Subcutaneous adipose tissue (tissue), 4 donors: Measurements from ENCODE around the gene SHQ1. TPM values are rescaled to one million over a fixed set of nuclear protein-coding genes. Genes with fewer than 3 reads are reported as not detected.

Experiments
- CTCF ChIP-seq: fragments of 450-650 bp; IDR thresholded peaks from one replicate; pipeline ENCODE4 v1.5.1; 2016; ENCODE audit warnings: low read depth, mild to moderate bottlenecking, control low read depth, antibody characterized with exemption, moderate library complexity
- total RNA-seq, 4 donors: library from RNA; depleted of rRNA; stranded (reverse); fragments of >200 nt; gene quantifications; one replicate each; pipeline ENCODE4 v1.1.0, GENCODE V29; 2016

The SHQ1 gene
- total RNA-seq, 4 donors from 2014 or later, result 7.9 to 15.5 (median 9.8) TPM

GRCh38 chr3:72728958-72729467 is 119.2 kb downstream of the SHQ1 start:
- TF ChIP-seq CTCF, result no peak

GRCh38 chr3:72728329-72728889 is 119.8 kb downstream of the SHQ1 start:
- TF ChIP-seq CTCF, result no peak

- TF ChIP-seq CTCF, result no peak
Observed at GRCh38 chr3:72727726-72728125, 120.5 kb downstream of the SHQ1 start.

- TF ChIP-seq CTCF, result no peak
Observed at GRCh38 chr3:72727172-72727571, 121.1 kb downstream of the SHQ1 start.

- TF ChIP-seq CTCF, result no peak
Observed at GRCh38 chr3:72725229-72725628, 123.0 kb downstream of the SHQ1 start.

- TF ChIP-seq CTCF, result no peak
Observed at GRCh38 chr3:72724070-72724469, 124.2 kb downstream of the SHQ1 start.

- no peak for TF ChIP-seq CTCF
Observed at GRCh38 chr3:72722930-72723726, 125.1 kb downstream of the SHQ1 start.
